Activated T-cell treated with anti-CD3 and anti-CD28 coated beads, Interleukin-2, amount 50 U/mL, for 24 hours (primary cell): ENCODE results near the gene CHI3L2.
"Not testable (repeated sequence)": the region's sequence is repeated elsewhere in the genome, so short reads cannot be mapped to it uniquely, and the experiment has no call there.

Source experiments
- DNase-seq: peaks from one replicate; pipeline ENCODE4 v3.0.0-alpha.2; 2020
- H3K27ac Mint-ChIP-seq: 2 replicates; pipeline ENCODE4 v1.8.0; 2020; ENCODE audit warnings: mild to moderate bottlenecking, mixed read lengths
- H3K27me3 Mint-ChIP-seq: 2 replicates; pipeline ENCODE4 v1.8.0; 2020; ENCODE audit warnings: mixed read lengths
- H3K36me3 Mint-ChIP-seq: 2 replicates; pipeline ENCODE4 v1.8.0; 2020; ENCODE audit warnings: low read depth, mixed read lengths
- H3K4me1 Mint-ChIP-seq: 2 replicates; pipeline ENCODE4 v1.8.0; 2020; ENCODE audit warnings: low read depth, mixed read lengths
- H3K4me3 Mint-ChIP-seq: 2 replicates; pipeline ENCODE4 v1.8.0; 2020; ENCODE audit warnings: mild to moderate bottlenecking, moderate library complexity, mixed read lengths
- H3K9me3 Mint-ChIP-seq: 2 replicates; pipeline ENCODE4 v1.8.0; 2020; ENCODE audit warnings: mixed read lengths

Gene CHI3L2

DNA sequence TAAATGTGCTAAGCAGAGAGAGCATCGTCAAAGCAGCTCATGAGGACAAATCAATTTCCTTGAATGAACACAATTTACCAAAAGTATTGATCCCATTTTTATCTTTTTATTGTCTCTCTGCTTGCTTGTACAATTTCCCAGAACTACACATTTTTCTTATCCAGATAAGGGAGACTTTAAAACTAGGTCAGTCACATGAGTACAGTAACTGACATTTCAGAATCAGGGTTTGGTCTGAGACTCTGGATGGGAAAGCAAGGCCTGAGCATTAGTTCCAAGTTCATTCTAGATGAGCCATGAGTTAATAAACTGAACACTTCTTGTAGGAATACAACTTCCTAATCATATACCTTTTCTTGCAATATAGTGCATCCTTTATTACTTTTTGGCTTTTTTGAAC is 15.6 kb upstream of the CHI3L2 start:
- no peak for DNase-seq
- Mint-ChIP-seq H3K27me3 (no peaks in the 10 kb centered on the region), H3K4me3 (no peak overlapping the region), H3K27ac (no peak overlapping the region), H3K36me3 (no peaks in the 10 kb centered on the region), H3K4me1 (peaks cover 77% of the 10 kb centered on the region), H3K9me3 (no peaks in the 10 kb centered on the region)

DNA sequence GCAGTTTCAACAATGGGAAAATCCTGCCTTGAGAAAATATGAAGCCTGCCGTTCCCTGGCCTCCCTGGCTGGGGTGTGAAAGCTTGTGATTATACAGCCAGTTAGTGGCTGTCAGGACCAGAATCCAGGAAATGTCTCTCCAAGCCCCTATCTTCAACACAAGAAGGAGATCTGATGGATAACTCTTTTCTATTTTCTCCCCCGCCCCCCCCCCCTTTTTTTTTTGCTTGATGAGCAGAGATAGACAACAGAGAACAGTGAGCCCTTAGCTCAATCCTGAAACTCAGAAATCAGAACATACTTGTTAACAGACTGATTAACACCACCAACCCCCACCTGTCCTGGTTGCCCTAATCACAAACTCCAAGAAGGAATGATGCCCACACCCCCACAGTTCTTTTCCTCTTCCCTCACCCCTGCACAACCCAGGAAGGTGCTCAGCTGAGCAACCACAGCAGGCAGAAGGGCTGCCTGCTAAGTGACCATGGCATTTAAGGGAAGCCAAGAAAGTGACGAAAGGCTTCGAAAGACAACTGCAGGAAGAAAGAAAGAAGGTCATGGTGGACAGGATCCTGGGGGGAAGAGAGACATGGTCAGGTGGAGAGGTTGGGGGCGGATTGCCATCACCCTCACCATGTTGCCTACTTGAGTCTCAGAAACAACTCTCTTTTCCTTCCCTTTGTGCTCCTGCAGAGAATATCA is 14.7 kb upstream of the CHI3L2 start:
- H3K27ac Mint-ChIP-seq = peak overlapping the region; percentile 92
- peak overlapping the region; percentile 66 for H3K4me3 Mint-ChIP-seq
- H3K4me1 Mint-ChIP-seq = peaks cover 83% of the 10 kb centered on the region
- no peaks in the 10 kb centered on the region for H3K36me3 Mint-ChIP-seq
- H3K9me3 Mint-ChIP-seq = peaks cover 1% of the 10 kb centered on the region
- no peaks in the 10 kb centered on the region for H3K27me3 Mint-ChIP-seq
- DNase-seq = no peak

DNA sequence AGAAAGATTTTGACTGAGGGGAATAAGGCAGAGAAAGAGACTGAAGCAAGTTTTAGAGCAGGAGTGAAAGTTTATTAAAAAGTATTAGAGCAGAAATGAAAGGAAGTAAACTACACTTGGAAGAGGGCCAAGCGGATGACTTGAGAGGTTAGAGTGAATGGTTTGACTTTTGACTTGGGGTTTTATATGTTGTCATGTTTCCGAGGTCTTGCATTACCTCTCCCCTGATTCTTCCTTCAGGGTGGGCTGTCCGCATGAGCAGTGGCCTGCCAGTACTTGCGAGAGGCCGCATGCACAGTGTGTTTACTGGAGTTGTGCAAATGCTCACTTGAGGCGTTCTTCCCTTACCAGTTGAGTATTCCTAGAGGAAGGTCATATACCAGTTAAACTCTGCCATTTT is 14.1 kb upstream of the CHI3L2 start:
- Mint-ChIP-seq H3K36me3 (no peaks in the 10 kb centered on the region), H3K4me3 (peak overlapping the region; percentile 66), H3K9me3 (peaks cover 7% of the 10 kb centered on the region), H3K27me3 (no peaks in the 10 kb centered on the region), H3K27ac (peak overlapping the region; percentile 92), H3K4me1 (peaks cover 86% of the 10 kb centered on the region)
- no peak for DNase-seq

DNA sequence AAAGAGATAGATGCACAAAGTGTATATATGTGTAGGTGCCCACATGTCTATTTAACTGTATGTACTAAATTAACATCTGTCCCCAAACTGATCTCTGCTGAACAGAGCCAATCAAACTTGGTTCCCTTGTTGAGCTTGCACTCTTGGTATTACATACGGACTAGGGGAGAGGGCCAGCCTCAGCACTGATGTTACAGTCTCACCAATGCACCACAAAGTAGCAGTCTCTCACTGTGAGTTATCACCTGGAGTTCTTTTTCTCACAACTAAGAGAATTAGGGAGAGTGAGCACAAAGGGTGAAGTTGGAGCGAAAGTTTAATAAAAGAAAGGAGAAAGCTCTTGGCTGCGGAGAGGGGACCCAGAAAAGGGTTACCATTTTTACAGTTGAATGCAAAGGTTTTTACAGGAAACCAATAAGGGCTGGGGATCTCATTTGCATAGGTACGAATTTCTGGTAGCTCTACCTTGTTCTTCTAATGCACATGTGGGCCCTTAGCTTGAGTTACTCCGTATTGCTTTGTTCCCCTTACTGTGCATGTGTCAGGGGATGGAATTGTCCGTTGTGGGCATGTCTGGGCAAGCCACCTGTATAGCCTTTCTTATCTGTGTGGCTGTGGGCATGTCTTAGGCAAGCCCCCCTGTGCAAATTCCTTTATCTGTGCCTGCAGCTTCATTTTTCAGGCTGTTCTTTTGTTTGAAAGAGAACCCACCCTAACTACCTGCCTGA is 13.3 kb upstream of the CHI3L2 start:
- H3K27me3 Mint-ChIP-seq = no peaks in the 10 kb centered on the region
- H3K4me1 Mint-ChIP-seq = peaks cover 86% of the 10 kb centered on the region
- DNase-seq = peak; percentile 42
- H3K4me3 Mint-ChIP-seq = peak overlapping the region; percentile 66
- no peaks in the 10 kb centered on the region for H3K36me3 Mint-ChIP-seq
- H3K27ac Mint-ChIP-seq = peak overlapping the region; percentile 92
- H3K9me3 Mint-ChIP-seq = peaks cover 7% of the 10 kb centered on the region

DNA sequence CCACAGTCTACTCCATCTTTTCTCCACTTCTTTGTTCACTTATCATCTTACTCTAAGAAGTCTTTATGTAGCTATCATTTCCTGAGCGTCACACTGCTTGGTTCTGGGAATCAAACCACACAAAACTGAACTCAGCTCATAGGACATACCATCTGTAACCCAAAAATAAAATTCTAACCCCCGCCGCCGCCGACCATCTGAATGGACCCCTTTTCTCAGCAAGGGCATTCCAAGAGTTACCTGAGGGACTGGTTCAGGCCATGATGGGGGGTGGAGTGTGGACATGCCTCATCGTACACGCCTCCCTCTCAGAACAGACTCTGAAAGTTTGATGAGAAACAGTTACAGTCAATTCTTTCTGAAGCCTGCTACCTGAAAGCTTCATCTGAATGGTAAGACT is 12.6 kb upstream of the CHI3L2 start:
- DNase-seq = peak; percentile 74
- peaks cover 87% of the 10 kb centered on the region for H3K4me1 Mint-ChIP-seq
- H3K27me3 Mint-ChIP-seq = no peaks in the 10 kb centered on the region
- H3K9me3 Mint-ChIP-seq = peaks cover 7% of the 10 kb centered on the region
- peak overlapping the region; percentile 66 for H3K4me3 Mint-ChIP-seq
- no peaks in the 10 kb centered on the region for H3K36me3 Mint-ChIP-seq
- H3K27ac Mint-ChIP-seq = peak overlapping the region; percentile 92

DNA sequence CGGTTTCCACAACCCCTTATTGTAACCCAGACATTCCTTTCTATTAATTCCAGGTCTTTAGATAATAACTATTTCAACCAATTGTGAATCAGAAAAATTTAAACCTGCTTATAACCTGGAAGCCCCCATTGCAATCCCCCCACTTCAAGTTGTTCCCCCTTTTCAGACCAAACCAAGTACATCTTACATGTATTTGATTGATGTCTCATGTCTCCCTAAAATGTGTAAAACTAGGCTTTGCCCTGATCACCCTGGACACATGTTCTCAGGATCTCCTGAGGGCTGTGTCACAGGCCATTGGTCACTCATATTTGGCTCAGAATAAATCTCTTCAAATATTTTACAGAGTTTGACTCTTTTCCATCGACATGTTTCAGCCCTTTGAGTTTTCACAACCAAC is 12.2 kb upstream of the CHI3L2 start:
- H3K4me3 Mint-ChIP-seq = peak overlapping the region; percentile 66
- peaks cover 89% of the 10 kb centered on the region for H3K4me1 Mint-ChIP-seq
- H3K36me3 Mint-ChIP-seq, H3K9me3 Mint-ChIP-seq, DNase-seq, H3K27me3 Mint-ChIP-seq: not testable (repeated sequence)
- peak overlapping the region; percentile 92 for H3K27ac Mint-ChIP-seq

DNA sequence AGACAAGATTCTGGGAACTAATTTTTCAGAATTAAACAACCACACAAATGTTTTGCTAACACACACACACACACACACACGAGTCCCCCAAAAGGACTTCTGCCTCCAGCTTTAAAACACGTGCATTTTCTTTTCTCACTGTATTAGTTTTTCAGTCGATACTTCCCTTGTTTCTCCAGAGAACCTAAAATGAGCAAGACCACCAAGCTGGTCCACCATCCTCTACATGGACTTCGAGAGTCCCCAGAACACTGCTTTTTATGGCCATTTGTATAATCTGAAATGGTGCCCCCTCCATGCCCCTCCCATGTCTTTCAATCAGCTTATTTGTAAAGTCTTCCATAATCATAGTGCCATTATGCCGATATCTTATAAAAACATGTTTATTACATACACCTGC is 10.8 kb upstream of the CHI3L2 start:
- H3K27me3 Mint-ChIP-seq = no peaks in the 10 kb centered on the region
- no peak for DNase-seq
- H3K9me3 Mint-ChIP-seq = peaks cover 7% of the 10 kb centered on the region

DNA sequence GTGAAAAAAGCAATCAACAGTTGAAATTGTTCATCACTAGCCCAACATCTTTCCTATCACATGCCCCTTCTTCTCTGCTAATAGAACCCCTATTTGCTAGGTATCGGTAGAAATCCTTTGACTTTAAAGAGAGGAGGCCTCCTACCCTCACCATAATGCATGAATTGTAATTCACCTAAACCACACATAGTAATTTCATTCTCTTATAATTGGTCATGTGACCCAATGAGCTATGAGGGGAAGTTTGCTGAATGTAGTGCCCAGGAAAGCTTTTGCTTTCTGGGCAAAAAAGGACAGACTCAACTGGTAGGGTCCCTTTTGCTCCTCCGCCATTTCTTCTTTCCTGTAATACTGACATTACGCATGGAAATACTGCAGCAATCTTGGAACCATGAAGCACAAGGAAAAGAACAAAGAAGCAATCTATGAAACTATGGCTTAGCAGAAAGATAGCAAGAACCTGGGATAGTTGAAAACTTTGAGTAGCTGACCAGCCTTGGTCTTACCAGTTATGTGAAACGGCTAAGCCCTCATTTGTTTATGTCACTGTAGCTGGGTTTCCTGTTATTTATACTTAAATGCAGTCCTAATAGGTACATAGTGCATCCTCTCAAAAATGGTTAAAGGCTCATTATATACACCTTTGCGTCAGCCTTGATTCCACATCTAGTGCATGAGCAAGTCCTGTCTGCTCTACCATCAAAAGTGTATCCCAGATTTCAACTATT is 10.2 kb upstream of the CHI3L2 start:
- H3K4me3 Mint-ChIP-seq = peak overlapping the region; percentile 66
- no peak for DNase-seq
- H3K27ac Mint-ChIP-seq = peak overlapping the region; percentile 92
- peaks cover 98% of the 10 kb centered on the region for H3K4me1 Mint-ChIP-seq
- H3K36me3 Mint-ChIP-seq = no peaks in the 10 kb centered on the region
- no peaks in the 10 kb centered on the region for H3K27me3 Mint-ChIP-seq
- peaks cover 7% of the 10 kb centered on the region for H3K9me3 Mint-ChIP-seq

More for the DNA sequence above, 10.8 kb upstream of the CHI3L2 start:
- peak overlapping the region; percentile 66 for H3K4me3 Mint-ChIP-seq
- H3K27ac Mint-ChIP-seq = peak overlapping the region; percentile 92
- peaks cover 97% of the 10 kb centered on the region for H3K4me1 Mint-ChIP-seq
- no peaks in the 10 kb centered on the region for H3K36me3 Mint-ChIP-seq

DNA sequence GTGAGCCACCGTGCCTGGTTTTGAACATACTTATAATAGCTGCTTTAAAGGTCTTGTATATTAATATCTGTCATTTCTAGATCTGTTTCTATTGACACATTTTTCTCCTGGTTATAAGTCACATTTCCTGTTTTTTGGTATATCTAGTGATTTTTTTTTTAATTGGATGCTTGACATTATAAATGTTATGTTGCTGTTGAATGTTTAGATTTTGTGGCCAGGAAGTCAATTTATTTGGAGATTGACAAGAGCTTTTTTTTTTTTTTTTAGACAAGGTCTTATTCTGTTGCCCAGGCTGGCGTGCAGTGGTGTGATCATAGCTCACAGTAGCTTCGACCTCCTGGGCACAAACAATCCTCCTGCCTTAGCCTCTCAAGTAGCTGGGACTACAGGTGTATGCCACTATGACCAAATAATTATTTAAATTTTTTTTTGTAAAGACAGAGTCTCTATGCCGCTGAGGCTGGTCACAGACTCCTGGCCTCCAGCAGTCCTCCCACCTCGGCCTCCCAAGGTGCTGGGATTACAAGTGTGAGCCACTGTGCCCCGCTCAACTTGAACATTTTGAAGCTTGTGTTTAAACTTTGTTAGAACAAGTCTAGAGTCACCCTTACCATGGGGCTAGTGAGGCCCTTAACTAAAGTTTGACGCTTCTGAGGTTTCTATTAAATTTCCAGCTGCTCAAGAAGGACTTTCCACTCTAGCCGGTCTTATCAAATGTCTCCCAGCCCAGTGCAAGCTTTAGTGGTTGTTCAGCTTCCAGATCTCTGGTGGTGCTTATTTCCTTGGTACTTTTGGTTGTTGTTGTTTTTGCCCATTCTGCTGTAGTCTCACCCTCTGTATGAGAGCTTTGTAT is 8.6 kb upstream of the CHI3L2 start:
- Mint-ChIP-seq H3K27me3 (no peaks in the 10 kb centered on the region), H3K36me3 (no peaks in the 10 kb centered on the region), H3K4me3 (peak overlapping the region; percentile 30), H3K4me1 (peaks cover 95% of the 10 kb centered on the region), H3K27ac (peak overlapping the region; percentile 92), H3K9me3 (peaks cover 7% of the 10 kb centered on the region)
- peak; percentile 34 for DNase-seq

DNA sequence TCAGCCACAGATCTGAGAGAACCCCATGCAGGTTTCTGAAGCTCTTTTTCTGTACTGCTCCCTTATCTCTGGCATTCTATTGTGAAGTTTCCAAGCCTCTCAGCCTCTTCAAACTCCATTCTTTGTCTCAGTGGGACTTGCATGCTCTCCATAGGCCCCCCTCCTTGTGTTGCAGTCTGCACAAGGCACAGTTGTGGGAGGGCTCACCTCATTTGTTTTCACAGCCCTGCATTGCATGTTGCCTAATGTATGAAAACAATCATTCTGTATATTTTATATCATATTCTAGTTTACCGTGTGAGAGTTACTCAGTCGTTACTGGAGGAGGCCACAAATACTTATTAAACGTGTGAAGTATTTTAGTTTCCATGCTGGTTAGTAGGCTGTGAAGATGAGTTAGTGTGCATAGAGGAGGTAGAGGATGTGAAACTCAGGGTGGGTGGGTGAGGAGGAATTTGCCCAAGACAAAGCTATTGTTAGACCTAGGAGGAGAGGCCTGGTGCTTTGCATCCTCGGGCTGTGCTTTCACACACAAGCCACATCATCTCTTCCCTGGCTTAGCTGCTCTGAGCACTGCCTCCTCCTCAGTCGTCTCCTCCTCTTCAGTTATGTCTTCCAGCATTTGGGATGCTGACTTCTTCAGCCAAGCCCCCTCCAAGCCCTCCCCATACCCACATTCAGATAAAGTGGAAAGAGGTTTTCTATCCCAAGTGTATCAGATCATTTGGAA is 7.8 kb upstream of the CHI3L2 start:
- Mint-ChIP-seq H3K36me3 (no peaks in the 10 kb centered on the region), H3K4me1 (peaks cover 93% of the 10 kb centered on the region), H3K27me3 (no peaks in the 10 kb centered on the region), H3K4me3 (peak overlapping the region; percentile 55), H3K27ac (peak overlapping the region; percentile 92), H3K9me3 (peaks cover 7% of the 10 kb centered on the region)
- peak; percentile 66 for DNase-seq

DNA sequence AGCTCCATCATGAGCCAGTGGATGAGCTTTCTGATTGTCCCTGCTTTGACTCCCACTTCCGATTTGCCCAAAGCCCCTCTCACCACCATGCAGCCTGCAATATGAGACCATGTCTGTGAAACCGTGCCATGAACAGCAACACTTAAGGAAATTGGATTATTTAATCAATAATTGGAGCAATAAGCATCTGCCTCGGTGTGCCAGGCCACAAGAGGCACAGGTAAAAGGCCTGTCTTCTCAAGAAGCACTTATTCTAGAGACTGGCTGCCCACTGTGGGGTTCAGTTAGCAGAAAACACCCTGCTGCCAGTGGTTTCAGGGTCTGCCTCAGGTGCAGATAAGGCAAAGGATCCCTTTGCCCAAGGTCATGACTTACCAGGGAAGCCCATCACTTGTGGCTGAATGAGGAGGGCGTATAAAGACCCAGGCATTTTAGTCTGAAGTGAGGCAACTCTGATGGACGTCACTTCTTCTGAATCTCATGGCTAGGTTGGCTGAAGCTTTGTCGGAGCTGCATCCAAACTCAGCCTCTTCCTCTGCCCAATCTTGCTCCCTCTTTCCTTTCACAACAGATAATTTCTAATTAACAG is 7.1 kb upstream of the CHI3L2 start:
- DNase-seq = no peak
- Mint-ChIP-seq H3K4me1 (peaks cover 93% of the 10 kb centered on the region), H3K27me3 (no peaks in the 10 kb centered on the region), H3K27ac (peak overlapping the region; percentile 92), H3K9me3 (peaks cover 7% of the 10 kb centered on the region), H3K4me3 (peak overlapping the region; percentile 55), H3K36me3 (no peaks in the 10 kb centered on the region)

DNA sequence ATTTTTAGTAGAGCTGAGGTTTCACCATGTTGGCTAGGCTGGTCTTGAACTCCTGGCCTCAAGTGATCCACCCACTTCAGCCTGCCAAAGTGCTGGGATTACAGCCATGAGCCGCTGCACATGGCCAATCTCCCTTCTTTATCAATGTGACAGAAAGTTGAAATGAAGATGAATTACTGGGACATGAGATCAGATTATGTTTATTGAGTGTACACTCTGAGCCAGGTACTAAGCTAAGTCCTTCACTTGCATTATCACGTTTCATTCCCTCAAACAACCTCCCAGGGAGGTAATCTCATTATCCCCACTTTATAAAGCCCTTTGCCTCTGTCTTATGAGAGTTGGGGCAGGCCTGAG is 6.3 kb upstream of the CHI3L2 start:
- DNase-seq = no peak
- peak overlapping the region; percentile 92 for H3K27ac Mint-ChIP-seq
- H3K9me3 Mint-ChIP-seq = peaks cover 7% of the 10 kb centered on the region
- H3K4me3 Mint-ChIP-seq = peak overlapping the region; percentile 32
- H3K36me3 Mint-ChIP-seq = no peaks in the 10 kb centered on the region
- peaks cover 93% of the 10 kb centered on the region for H3K4me1 Mint-ChIP-seq
- no peaks in the 10 kb centered on the region for H3K27me3 Mint-ChIP-seq

DNA sequence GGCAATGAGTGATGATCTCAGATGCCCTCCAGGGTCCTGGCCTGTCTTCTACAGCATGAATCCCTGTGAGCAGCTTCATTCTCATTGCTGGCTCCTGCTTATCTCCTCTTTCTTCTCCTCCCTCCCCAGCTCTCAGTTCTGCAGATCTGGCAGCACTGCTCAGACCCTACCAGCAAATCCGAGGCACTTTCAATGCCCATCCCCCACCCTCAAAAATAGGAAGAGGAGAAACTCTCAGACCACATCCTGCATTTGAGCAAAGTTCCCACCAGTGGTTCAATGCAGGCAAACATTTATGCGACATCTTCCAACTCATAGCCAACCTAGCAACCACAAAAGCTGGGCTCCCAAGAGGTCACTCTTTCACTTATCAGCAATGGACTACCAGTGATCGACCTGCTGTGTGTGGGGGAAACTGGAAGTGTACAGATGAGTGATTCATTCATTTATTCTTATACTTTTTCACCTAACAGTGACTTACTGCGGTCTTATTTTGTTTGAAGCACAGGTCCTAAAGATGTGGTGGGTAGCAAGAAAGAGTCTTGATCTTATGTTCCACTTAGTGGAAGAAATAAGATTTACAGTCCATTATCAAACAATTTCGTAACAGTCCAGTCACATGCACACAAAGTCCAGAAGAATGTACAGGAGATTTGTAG is 5.8 kb upstream of the CHI3L2 start:
- peak; percentile 68 for DNase-seq

More for the DNA sequence above, 5.8 kb upstream of the CHI3L2 start:
- peak overlapping the region; percentile 92 for H3K27ac Mint-ChIP-seq
- H3K9me3 Mint-ChIP-seq = peaks cover 7% of the 10 kb centered on the region
- H3K4me1 Mint-ChIP-seq = peaks cover 93% of the 10 kb centered on the region
- no peaks in the 10 kb centered on the region for H3K36me3 Mint-ChIP-seq
- H3K4me3 Mint-ChIP-seq = peak overlapping the region; percentile 32
- no peaks in the 10 kb centered on the region for H3K27me3 Mint-ChIP-seq
